Glomerular visceral epithelial cell (primary cell): ENCODE data around the gene KLK10.

Experiments used
- DNase-seq: peaks from one replicate; pipeline ENCODE4 v3.0.0-alpha.2; 2016; ENCODE audit errors: extremely low spot score

The KLK10 gene, protein sequence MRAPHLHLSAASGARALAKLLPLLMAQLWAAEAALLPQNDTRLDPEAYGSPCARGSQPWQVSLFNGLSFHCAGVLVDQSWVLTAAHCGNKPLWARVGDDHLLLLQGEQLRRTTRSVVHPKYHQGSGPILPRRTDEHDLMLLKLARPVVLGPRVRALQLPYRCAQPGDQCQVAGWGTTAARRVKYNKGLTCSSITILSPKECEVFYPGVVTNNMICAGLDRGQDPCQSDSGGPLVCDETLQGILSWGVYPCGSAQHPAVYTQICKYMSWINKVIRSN

DNA sequence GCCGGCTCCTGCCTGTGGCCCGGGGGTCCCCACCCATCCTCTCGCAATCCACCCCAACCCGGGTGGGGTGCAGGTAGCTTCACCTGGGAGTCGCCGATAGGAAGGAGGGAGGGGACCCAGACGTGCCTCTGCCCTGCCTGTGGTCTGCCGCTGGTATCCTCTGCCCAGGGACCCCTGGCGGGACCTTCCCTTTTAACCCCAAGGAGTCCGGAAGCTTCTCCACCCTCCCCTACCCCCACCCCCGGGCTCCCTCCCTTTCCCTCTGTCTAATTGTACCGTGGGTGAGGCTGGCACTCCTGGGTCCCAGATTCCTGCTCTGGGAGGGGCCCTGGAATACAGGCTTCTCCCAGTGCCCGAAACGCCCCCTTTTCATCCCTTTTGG, at the start of gene KLK10:
TSS of gene KLK10 (minus strand) at position 166 of the 382 bp plus-strand sequence. CDS start 579 bp downstream, outside the sequence.
- no peak for DNase-seq

DNA sequence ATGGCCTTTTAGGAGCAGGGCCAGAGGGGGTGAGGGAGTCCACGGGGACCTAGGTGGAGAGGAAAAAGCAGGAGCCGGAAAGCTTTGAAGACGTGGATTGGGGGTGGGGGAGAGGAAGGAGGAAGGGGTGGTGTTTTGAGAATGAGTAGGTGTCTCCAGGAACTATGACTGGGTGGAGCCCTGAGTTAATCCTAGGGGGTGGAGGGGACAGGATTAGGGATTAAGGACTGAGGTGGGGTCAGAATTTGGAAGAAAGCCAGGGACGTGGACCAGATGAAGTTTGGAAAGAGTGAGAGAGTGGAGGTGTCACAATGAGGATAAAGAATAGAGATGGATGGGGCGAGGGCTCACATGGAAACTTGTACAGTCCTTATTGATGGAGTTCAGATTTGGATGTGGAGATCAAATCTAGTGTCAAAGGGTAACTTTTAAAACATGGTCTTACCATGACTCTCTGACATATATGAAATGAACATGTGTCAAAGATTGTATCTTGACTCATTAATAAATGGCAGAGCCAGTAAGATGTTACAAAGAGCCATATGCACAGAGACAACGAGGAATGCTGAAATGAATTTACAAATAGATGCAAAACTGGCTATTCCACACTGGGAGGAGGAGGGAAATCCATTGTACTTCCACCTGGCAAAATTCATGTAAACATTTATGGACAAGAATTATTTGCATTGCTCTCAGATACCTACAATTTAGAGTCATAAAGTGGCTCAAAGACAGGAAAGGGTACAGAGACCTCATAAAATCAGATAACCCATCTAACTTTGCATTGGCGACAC, 47.1 kb upstream of the KLK10 start:
- no peak for DNase-seq

DNA sequence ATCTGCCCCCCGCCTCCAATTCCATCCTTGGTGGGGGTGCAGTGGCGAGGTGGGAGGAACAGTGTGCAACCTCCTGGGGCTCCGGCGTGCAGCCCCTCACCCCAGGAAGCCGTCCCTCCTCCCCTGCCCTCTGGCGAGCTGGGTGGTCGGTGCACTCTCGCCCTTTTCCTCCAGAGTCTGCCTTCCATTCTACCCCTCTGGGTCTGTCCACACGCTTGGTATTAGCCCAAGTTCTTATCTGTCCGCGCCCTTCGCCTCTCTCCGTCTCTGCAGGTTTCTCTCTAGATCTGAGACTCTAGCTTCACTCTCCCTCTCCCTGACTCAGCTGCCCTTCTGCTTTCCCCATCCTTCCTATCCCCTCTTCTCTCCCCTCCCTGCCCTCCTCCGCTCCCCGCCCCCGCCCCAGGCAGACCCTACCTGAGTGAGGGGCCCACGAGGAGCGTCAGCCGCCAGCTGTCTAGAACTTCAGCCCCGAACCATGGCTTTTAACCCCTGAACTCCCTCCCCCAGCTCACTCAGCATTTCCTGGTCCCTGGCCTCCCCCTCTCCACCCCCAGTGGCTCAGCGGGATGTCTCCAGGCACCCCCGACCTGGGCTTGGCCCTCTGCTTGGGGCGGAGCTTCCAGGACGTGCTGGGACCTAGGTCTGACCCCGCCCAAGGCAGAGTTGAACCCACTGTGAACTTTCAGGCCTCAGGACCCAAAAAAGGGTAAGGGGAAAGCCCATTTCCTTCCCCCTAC, 45.9 kb upstream of the KLK10 start:
- no peak for DNase-seq

DNA sequence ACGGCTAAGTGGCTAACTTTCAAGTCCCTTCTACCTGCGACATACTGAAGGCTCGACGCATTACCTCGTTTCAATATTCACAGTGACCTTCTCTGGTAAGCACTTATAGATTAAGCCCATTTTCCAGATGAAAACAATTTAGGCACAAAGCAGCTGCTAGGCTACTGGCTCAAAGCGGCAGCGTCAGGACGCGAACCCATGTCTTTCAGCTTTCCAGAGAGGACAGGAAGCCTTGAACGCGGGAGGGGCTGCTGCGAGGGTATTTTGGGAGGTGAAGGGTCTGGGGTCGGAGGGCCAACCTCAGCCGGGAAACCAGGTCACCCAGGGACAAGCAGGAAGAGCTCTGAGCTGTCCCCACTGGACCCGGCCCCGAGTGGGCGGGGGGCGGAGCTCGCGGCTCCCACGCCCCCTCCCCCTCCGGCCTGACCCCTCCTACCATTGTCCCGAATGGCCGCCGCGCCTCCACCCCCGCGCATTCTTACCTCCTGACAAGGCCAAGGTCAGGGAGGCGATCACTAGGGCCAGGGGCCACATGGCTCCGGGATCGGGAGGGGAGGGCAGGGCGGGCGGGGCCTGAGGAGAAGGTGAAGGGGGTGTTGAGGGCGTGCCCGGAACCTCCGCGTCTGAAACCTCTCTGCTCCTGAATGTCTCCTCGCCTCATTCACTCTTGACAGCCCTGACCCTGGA, 45.2 kb upstream of the KLK10 start, which contains the start of gene KLK13:
TSS of gene KLK13 (minus strand) at position 559 of the 687 bp plus-strand sequence. CDS start at position 534, 25 bp downstream.
- DNase-seq: no peak

DNA sequence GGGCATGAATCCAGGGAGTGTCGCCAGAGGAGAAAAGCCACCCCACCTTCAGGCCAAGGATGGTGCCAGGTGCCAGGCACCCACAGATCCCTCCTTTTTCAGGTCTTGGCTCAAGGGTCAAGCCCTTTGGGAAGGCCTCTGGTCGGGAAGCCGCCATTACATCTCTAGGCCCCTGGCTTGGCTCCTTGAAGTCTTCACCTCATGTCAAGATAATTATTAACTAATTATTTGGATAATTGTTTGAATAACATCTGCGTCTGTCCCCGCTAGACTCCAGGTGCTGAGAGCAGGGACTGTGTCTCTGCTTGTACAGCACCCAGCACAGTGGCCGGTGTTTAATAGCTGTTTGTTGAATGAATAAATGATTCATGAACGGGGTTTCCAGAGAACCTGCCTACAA, 44.2 kb upstream of the KLK10 start:
- DNase-seq: no peak

DNA sequence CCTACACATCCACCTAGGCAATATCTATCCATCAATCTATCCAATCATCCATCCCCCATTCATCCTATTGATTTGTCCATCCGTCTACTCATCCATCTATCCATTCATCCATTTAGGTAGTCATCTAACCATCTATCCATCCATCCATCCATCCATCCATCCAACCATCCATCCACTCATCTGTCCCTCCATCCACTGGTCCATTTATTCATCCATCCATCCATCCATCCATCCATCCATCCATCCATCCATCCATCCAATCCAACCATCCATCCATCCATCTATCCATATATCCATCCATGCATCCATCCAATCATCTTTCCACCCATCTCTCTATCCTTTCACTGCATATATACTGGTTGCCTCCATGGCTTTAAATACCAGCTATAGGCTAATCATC, 41.5 kb upstream of the KLK10 start:
- DNase-seq: no peak

DNA sequence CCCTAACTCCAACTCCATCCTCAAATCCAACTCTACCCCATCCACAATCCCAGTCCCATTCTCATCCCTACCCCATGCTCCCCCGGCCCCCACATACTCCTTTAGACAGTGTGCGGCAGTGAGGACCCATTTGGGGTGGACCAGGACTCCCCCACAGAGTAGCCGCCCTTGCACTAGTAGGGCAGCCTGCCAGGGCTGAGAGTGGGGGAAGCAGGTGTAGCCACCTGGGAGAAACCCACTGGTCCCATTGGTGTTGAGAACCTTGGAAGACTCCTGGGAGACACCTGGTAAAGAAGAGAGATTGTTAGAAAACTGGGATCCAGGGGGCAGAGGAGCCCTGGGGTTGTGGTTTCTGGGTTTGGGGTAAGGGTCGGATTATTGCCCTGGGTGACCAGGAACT, 40.8 kb upstream of the KLK10 start:
- DNase-seq: no peak

DNA sequence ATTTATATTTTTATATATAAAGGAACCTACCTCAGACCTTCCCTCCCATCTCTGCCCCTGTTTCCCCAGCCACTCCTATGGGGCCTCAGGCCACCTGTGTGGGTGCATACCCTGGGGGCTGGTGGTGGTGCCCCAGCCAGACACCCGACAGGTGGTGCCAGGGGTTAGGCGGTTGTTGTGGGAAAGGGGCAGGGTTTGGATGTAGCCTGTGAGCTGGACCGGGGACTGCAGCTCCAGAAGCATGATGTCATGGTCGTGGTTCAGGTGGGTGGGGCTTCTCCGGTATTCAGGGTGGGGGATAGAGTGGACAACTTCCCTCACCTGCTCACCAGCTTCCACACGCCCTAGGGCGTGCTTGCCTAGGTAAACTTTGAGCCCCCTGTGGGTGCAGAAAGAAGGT, 40.2 kb upstream of the KLK10 start:
- no peak for DNase-seq

DNA sequence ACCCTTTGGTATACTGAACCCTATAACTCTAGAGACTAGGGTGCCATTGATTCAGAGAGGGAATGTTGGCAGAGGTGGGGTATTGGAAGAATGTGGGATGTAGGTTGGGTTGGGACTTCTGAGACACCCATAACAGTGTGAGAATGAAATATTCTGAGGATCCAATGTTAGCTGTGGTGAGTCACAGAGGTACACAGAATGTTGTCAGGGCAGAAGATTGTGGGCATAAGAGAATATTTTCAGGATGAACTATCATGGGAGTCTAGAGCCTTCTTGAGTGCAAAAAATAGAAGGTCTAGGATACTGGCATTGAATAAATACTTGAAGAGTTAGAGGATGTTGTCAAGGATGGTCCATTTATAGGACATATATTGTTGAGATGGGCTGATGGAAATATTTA, 36.4 kb upstream of the KLK10 start:
- DNase-seq: no peak

DNA sequence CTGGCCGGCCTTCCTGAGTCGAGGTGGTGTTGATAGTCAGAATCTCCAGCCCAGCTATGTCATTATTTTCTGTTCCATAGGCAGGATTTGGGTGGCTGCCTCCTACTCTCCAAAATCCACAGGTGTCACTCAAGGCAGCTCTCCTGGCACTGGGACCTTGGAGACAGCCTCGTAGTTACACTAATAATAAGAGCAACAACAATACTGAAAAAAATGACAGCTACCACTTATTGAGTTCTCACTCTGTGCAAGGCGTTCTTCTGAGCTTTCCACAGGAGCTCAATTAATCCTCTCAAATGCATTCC, 27.5 kb upstream of the KLK10 start:
- no peak for DNase-seq

DNA sequence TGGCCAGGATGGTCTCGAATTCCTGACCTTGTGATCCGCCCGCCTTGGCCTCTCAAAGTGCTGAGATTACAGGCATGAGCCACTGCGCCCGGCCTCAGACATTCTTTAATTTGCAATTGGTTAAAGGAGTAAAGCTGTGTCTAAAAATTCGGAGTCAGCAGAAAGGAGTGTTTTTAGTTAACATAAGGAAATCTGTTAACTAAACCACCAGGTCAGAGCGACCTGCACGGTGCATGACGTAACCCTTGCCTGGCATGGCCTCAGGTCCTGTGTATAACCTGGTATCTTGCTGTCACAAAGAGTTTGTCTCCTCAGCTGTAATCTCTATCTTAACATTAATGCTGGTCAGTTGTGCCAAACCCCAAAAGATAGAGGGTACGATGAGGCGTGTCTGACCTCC, 24.8 kb upstream of the KLK10 start:
- DNase-seq: no peak

DNA sequence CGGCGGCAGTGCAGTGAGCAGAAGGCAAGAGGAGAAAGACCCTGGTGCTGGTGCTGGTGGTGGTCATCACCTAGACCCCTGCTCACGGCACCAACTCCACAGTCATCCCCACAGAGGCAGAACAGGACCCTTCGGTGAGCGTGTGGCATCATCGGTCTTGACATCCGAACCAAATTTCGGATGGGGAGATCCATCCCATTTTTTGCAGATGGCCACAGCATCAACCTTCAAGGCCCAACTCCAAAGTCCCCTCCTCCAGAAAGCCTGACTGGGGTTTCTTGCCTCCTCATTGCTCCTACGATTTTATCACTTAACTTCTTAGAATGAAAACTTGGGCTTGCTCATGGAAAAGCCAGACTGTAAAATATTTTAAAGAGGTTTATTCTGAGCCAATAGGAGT, 24.0 kb upstream of the KLK10 start:
- no peak for DNase-seq

DNA sequence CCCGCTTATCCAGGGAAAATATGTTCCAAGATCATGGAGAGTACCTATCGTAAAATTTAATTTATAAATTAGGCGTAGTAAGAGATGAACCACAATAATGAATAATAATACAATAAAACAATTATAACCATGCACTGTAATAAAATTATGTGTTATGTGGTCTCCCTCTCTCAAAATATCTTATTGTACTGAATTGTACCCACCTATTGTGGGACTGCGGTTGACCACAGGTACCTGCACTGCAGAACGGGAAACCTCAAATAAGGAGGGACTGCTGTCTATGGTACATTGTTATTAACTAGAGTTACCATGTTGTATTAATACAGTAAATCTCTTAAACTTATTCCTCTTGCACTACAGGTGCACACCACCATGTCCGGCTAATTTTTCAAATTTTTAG, 20.6 kb upstream of the KLK10 start:
- DNase-seq: no peak

DNA sequence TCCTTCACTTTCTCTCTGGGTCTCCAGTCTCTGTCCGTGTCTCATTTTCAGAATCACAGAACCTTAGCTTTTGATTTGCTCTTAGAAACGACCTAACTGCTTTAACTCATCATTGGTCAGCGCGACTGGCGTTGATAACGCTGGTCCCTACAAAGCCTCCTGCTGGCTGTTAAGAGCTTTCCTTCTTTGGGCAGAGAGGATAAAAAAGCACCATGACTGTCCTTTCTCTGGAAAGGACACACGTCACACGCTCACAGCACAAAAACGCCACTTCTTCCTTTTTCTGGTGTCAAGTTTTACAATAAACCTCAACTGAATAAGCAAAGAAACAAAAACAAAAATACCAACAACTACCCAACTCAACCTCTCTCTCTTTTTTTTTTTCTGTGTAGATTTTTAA, 17.0 kb upstream of the KLK10 start:
- DNase-seq: no peak

DNA sequence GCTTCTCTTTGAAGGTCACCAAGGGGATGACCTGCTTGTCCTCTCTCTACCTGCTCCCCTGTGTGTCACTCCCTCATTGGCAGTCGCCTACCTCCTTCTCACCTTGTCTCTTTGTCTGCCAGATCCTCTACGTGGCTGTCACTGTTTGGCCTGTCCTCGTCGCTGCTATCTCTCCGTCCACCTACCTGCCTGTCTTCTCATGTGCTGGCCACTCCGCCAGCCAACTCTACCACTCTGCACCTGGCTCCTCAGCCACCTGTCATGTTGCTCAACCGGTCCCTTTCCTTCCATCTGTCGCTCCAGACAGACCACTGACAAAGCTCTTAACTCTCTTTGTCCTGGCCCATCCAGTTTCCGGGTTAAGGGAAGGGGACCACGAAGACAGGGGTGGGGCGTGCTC, 15.2 kb upstream of the KLK10 start, which contains the start of gene KLK12:
TSS of gene KLK12 (minus strand) at position 299 of the 400 bp plus-strand sequence. CDS start 381 bp downstream, outside the sequence.
- no peak for DNase-seq

DNA sequence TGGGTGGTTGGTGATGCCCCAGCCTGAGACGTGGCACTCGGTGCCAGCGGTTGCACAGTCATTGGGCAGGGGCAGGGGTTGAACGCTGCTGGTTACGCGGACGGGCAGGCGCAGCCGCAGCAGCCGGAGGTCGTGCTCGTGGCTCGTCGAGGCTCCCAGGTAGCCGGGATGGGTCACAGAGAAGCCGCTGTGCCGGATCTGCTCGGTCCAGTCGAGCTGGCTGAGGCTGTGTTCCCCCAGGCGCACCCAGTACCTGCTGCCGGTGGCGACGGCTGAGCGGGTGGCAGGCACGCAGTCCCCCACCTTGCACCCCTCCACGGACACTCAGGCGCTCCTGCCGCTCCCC, 12.3 kb upstream of the KLK10 start:
- DNase-seq: no peak

DNA sequence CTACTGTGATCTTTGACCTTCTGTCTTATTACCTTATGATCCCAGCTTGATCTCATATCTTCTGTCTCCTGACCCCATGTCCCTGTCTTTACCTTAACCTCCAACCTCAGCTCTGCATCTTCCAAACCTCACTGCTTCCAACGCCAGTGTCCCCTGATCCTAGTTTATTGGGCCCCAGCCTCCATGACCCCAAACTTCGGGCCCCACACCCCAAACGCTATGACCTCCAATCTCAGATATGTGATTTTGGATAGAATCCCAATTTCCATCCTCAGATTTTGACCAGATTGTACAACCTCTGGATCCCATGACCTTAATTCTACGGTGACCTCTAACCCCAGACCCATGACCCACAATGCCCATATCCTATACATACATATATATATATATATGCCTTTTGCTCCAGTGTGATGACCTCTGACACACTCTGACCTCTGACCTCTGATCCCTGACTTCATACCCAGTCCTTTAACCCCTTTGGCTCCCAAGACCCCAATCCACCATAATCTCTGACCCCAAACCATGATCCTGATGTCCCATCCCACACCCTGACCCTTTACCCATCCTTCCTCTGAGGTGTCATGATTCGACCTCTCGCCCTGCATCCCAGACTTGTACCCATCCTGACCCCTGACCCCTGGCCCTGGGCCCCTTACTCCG, 11.8 kb upstream of the KLK10 start:
- no peak for DNase-seq

DNA sequence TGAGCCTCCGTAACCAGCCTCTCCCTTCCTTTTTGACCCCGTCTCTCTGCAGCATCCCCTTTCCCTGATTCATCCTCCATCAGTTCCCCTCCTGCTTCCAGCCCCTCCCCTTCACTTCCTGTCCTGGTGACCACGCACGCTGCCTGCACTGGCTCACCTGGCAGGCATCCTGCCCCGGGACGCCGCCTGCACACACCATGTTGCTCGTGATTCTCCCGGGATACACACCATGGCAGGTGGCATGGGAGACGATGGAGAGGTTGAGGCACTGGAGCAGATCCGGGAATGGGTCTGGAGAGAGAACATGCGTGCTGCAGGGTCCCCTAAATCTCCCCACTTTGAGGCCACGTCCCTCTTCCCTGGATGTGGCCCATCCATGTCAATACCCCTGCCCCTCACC, 11.1 kb upstream of the KLK10 start:
- no peak for DNase-seq

DNA sequence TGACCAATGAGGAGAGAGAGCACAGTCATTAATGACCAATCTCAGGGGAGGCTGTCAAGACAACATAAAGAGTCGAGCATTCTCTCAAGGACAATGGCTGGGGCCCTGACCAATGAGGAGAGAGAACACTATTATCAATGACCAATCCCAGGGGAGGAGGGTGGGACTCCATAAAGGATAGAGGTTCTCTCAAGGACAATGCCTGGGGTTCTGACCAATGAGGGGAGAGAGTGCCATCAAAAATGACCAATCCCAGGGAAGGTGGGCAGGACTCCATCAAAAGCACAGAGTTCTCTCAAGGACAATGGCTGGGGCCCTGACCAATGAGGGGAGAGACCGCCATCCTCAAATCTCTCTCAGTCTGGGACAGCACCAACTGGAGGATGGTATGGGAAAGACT, 10.2 kb upstream of the KLK10 start:
- no peak for DNase-seq

DNA sequence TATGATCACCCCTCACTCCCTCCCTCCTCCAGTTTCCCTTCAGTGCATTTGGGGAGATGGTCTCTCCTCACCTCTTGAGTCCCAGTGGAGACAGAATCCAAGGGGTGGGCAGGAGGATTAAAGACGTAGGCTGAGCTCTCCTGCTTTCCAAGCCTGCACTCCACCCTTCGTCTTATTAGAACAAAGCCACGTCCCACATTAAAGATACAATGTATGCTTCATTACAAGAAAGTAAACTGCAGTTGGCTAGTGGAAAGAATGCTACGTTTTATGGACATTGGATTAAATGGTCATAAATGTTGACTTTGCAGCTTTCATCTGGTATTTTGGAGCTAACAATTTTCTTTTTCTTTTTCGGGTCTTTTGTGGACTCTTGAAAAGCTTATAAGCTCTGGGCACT, 8.4 kb upstream of the KLK10 start:
- no peak for DNase-seq

DNA sequence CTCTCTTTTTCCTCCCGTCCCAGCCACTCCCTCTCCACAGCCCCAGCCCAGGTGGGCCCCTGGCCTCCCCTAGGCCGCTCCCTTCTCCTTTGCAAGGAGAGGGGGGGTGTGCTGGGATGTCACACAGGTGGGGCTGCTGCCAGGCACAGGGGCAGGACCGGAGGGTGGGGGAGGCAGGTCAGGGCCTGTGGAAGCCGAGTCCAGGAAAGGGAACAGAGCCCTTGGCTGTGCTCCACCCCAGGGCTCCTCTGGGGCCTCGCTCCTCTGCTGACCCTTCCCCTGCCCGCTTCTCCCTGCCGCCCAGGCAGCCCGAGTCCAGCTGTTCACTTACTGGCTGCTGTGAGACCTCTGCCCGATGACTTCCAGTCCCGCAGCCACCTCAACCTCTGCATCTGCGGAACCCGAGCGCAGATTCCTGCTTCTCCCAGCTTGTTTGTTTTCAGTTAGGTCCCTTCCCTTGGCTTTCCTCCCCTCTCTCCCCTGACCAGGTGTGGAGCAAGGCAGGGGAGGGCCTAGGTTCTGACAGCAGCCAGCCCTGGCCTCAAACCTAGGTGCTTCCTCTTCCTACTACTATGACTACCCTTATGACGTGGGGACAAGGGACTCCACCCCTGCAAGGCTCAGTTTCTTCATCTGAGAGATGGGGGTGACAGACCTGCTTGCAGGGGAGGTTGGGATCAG, 7.8 kb upstream of the KLK10 start:
- no peak for DNase-seq
